ENCODE measurements around the gene CD55. TPM values are rescaled to one million over a fixed set of nuclear protein-coding genes. Genes with fewer than 3 reads are reported as not detected.
"Not testable (repeated sequence)": the region's sequence is repeated elsewhere in the genome, so short reads cannot be mapped to it uniquely, and the experiment has no call there.

CD55 gene
- total RNA-seq, 2 experiments from 2014 or later = 62.1 to 66.0 TPM

DNA sequence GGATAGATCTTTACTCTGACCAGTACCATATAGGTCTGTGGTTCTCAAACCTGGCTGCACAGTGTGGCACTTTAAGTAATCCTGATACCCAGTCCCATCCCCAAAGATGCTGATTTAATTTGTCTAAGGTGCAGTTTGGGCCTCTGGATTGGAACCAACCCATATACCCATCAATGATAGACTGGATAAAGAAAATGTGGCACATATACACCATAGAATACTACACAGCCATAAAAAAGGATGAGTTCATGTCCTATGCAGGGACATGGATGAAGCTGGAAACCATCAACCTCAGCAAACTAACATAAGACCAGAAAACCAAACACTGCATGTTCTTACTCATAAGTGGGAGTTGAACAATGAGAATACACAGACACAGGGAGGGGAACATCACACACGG, 1.4 kb upstream of the CD55 start:
- H3K36me3 Mint-ChIP-seq (ENCODE audit: low read depth); H3K27me3 Mint-ChIP-seq (ENCODE audit: low read depth); DNase-seq; H3K9me3 Mint-ChIP-seq: not testable (repeated sequence)
- Mint-ChIP-seq H3K4me3 (peak overlapping the region; percentile 58), H3K27ac (peak overlapping the region; percentile 77), H3K4me1 (ENCODE audit: low read depth) (peaks cover 30% of the 10 kb centered on the region)
- intact Hi-C loops (cut with micrococcal nuclease) = loop anchor here (10.0 kb wide), 4 partner anchors 395 to 545 kb away; partner anchors contain the start of genes CD46 and FCMR
- CTCF ChIA-PET = interaction anchor here (0.7 to 1.3 kb wide), 2 partner anchors 31 to 265 kb away, joined by 3 read pairs; no protein-coding TSS in a partner anchor

GRCh38 chr1:207321790-207322645, 540 bp downstream of the CD55 start:
- CTCF ChIA-PET = interaction anchor here (0.6 to 2.5 kb wide), 9 partner anchors 11 to 237 kb away, joined by 3 to 9 read pairs (median 4); no protein-coding TSS in a partner anchor

DNA sequence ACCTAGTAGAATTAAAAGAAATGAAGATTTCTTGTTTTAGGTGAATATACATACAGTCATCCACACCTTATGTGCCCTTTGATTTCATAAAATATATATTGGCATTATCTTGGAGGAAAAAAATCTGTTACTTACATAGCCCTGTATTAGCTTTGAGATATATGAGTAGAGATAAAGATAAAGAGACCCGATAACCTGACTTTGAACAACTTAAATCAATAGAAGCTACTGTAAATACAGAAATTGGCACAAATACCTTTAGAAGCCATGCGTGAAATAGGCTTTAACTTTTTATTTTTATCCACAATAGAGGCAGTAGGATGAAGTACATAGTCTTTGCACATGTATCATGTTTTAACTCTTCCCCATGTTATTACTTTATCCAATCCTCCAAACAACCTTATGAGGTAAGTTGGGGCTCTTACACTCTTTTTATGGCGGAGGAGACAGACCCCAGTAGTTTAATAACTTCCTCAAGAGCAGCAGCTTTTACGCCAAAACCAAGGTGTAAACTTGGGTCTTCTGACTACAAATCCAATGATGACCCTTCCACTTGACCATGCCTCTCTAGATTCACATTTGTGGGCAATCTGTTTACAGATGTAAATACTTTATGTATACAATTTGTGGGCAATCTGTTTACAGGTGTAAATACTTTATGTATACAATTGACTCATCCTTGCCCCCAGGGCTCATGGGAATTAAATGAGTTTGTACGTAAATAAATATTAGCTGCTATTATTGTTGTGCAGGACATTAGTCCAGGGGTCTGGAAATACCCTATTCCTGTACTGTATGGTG, 2.1 kb downstream of the CD55 start:
- intact Hi-C loops (cut with micrococcal nuclease) = loop anchor here (10.0 kb wide), 4 partner anchors 399 to 541 kb away; partner anchors contain the start of genes CD46 and FCMR
- Mint-ChIP-seq H3K4me3 (peak overlapping the region; percentile 43), H3K36me3 (ENCODE audit: low read depth) (peaks cover 35% of the 10 kb centered on the region), H3K4me1 (ENCODE audit: low read depth) (peaks cover 49% of the 10 kb centered on the region), H3K27me3 (ENCODE audit: low read depth) (no peaks in the 10 kb centered on the region), H3K9me3 (no peaks in the 10 kb centered on the region), H3K27ac (peak overlapping the region; percentile 14)
- DNase-seq = no peak
- CTCF ChIA-PET = interaction anchor here (2.5 kb wide), 1 partner anchor 13 kb away, joined by 9 read pairs; no protein-coding TSS in a partner anchor

More at GRCh38 chr1:207321790-207322645, 540 bp downstream of the CD55 start:
- intact Hi-C loops (cut with micrococcal nuclease) = loop anchor here (1.0 to 10.0 kb wide), 15 partner anchors 14 to 543 kb away; partner anchors contain the start of genes CD46 and FCMR
- Mint-ChIP-seq H3K27me3 (ENCODE audit: low read depth) (no peaks in the 10 kb centered on the region), H3K9me3 (no peaks in the 10 kb centered on the region), H3K27ac (peak overlapping the region; percentile 98), H3K4me3 (peak overlapping the region; percentile 96), H3K4me1 (ENCODE audit: low read depth) (peaks cover 38% of the 10 kb centered on the region), H3K36me3 (ENCODE audit: low read depth) (peaks cover 21% of the 10 kb centered on the region)
- DNase-seq = peak; percentile 27

GRCh38 chr1:207328004-207328403, 6.5 kb downstream of the CD55 start:
- intact Hi-C loops (cut with micrococcal nuclease) = loop anchor here (10.0 kb wide), 4 partner anchors 403 to 543 kb away; partner anchors contain the start of genes CD46 and FCMR
- no peak for DNase-seq
- Mint-ChIP-seq H3K9me3 (peaks cover 3% of the 10 kb centered on the region), H3K36me3 (ENCODE audit: low read depth) (peaks cover 64% of the 10 kb centered on the region), H3K4me1 (ENCODE audit: low read depth) (peaks cover 56% of the 10 kb centered on the region), H3K4me3 (no peak overlapping the region), H3K27ac (peak overlapping the region; percentile 1), H3K27me3 (ENCODE audit: low read depth) (no peaks in the 10 kb centered on the region)
- CTCF ChIA-PET = no interaction called here

DNA sequence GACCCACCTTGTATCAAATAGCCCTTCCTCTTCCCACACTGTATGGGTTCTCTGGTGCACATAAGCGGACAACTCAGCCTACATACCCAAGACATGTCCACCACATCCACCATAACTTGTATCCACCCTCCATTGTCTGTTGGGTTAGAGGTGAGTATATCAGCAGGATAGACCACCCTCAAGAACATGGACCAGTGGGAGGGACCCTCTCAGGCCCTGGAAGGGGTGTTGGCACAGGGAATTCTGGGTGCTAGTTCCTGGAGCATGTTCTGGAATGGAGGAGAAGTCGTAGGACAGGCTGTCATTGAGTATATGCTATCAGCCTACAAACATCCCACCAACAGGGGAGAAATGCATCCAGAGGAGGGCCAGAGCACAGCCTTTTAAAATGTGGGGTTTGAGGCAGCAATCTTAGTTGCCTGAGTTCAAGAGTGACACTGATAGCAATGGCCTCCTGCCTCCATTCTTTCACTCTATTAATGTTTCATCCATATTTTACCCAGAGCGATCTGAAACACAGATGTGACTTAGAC, 7.5 kb downstream of the CD55 start:
- Mint-ChIP-seq H3K27ac (no peak overlapping the region), H3K27me3 (ENCODE audit: low read depth) (no peaks in the 10 kb centered on the region), H3K4me1 (ENCODE audit: low read depth) (peaks cover 58% of the 10 kb centered on the region), H3K4me3 (no peak overlapping the region), H3K36me3 (ENCODE audit: low read depth) (peaks cover 70% of the 10 kb centered on the region), H3K9me3 (peaks cover 12% of the 10 kb centered on the region)
- intact Hi-C loops (cut with micrococcal nuclease) = loop anchor here (10.0 kb wide), 4 partner anchors 404 to 544 kb away; partner anchors contain the start of genes CD46 and FCMR
- DNase-seq = no peak
- CTCF ChIA-PET = no interaction called here

DNA sequence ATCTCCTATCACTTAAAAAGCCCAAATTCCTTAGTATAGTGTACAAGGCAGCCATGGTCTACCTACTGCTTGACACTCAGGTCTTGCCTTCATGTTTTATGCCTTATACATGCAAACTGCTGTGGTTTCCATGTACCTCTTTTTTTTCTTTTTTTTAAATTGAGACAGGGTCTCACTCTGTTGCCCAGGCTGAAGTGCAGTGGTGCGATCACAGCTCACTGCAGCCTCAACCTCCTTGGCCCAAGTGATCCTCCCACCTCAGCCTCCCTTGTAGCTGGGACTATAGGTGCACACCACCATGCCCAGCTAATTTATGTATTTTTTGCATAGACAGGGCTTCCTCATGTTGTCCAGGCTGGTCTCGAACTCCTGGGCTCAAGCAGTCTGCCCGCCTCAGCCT, 8.0 kb downstream of the CD55 start:
- Mint-ChIP-seq H3K36me3 (ENCODE audit: low read depth) (peaks cover 72% of the 10 kb centered on the region), H3K27ac (no peak overlapping the region), H3K27me3 (ENCODE audit: low read depth) (no peaks in the 10 kb centered on the region), H3K9me3 (peaks cover 16% of the 10 kb centered on the region), H3K4me1 (ENCODE audit: low read depth) (peaks cover 58% of the 10 kb centered on the region), H3K4me3 (no peak overlapping the region)
- CTCF ChIA-PET = no interaction called here
- intact Hi-C loops (cut with micrococcal nuclease) = loop anchor here (10.0 kb wide), 4 partner anchors 405 to 545 kb away; partner anchors contain the start of genes CD46 and FCMR
- no peak for DNase-seq

DNA sequence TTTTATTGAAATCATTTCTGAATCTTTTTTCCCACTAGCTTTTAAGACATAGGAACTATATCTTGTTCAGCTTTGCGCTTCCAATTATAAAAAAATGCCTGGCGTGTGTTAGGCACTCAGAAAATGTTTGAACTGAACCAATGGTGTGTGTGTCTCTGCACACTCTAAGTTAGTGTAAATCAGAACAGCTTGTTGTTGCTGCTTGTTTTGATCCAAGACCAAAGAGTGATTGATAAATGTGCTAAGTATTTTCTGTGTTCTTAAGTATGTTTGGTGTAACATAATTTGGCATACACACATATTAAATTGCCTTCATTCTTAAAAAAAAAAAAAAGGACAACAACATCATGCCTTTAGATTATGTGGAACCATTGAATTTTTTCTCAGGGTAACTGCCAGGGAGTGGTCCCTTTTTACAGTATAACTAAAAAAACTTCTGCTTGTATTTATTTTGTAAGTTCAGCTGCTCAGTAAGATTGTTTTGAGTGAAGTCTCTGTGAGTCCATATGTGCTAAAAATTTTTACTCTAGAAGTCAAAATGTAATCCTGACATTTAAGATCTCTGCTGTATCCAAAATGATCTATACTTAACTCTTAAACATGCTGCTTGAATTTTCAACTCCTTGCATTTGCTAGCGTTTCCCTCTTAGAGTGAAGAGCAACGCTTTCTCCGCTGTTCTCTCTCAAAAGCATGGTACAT, 8.7 kb downstream of the CD55 start:
- peaks cover 73% of the 10 kb centered on the region for H3K36me3 Mint-ChIP-seq (ENCODE audit: low read depth)
- no peak overlapping the region for H3K4me3 Mint-ChIP-seq
- DNase-seq = no peak
- H3K27me3 Mint-ChIP-seq (ENCODE audit: low read depth) = no peaks in the 10 kb centered on the region
- peaks cover 18% of the 10 kb centered on the region for H3K9me3 Mint-ChIP-seq
- intact Hi-C loops (cut with micrococcal nuclease) = no loop called here
- CTCF ChIA-PET = no interaction called here
- H3K4me1 Mint-ChIP-seq (ENCODE audit: low read depth) = peaks cover 63% of the 10 kb centered on the region
- no peak overlapping the region for H3K27ac Mint-ChIP-seq

GRCh38 chr1:207331354-207332313, 10.2 kb downstream of the CD55 start:
- H3K36me3 Mint-ChIP-seq (ENCODE audit: low read depth) = peaks cover 73% of the 10 kb centered on the region

GRCh38 chr1:207333009-207333600, 11.6 kb downstream of the CD55 start:
- no peak overlapping the region for H3K4me3 Mint-ChIP-seq

More at GRCh38 chr1:207331354-207332313, 10.2 kb downstream of the CD55 start:
- Mint-ChIP-seq H3K4me3 (no peak overlapping the region), H3K27me3 (ENCODE audit: low read depth) (no peaks in the 10 kb centered on the region), H3K4me1 (ENCODE audit: low read depth) (peaks cover 70% of the 10 kb centered on the region), H3K9me3 (peaks cover 18% of the 10 kb centered on the region), H3K27ac (no peak overlapping the region)
- intact Hi-C loops (cut with micrococcal nuclease) = no loop called here
- no peak for DNase-seq
- CTCF ChIA-PET = no interaction called here

DNA sequence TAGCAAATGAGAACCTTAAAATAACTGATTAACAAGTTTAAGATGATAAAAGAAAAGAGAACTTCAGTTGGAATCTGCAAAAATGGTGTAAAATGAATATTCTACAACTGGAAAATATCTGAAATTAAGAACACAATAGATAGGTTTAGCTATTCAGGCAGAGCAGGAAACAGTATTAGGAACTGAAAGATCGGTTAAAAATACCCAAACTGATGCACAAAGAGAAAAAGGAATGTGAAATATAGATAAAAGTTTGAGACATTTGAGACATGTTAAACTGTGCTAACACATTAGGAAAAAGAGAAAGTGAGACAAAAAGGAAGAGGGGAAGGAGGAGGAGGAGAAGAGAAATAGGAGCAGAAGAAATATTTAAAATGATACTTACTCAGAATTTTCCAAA, 12.1 kb downstream of the CD55 start:
- DNase-seq = no peak

More at GRCh38 chr1:207333009-207333600, 11.6 kb downstream of the CD55 start:
- no peak overlapping the region for H3K27ac Mint-ChIP-seq
- H3K27me3 Mint-ChIP-seq (ENCODE audit: low read depth) = no peaks in the 10 kb centered on the region
- H3K9me3 Mint-ChIP-seq = peaks cover 18% of the 10 kb centered on the region
- peaks cover 70% of the 10 kb centered on the region for H3K36me3 Mint-ChIP-seq (ENCODE audit: low read depth)
- H3K4me1 Mint-ChIP-seq (ENCODE audit: low read depth) = peaks cover 70% of the 10 kb centered on the region
- DNase-seq = no peak
- CTCF ChIA-PET = interaction anchor here (1.9 kb wide), 1 partner anchor 12 kb away, joined by 5 read pairs; the partner anchor contains the start of gene CD55
- intact Hi-C loops (cut with micrococcal nuclease) = no loop called here

More for the DNA sequence above, 12.1 kb downstream of the CD55 start:
- no peak overlapping the region for H3K4me3 Mint-ChIP-seq
- peaks cover 18% of the 10 kb centered on the region for H3K9me3 Mint-ChIP-seq
- H3K27me3 Mint-ChIP-seq (ENCODE audit: low read depth) = no peaks in the 10 kb centered on the region
- H3K27ac Mint-ChIP-seq = peak overlapping the region; percentile 72
- CTCF ChIA-PET = interaction anchor here (0.7 to 1.9 kb wide), 2 partner anchors 12 to 17 kb away, joined by 3 to 5 read pairs; partner anchors contain the start of gene CD55
- peaks cover 67% of the 10 kb centered on the region for H3K4me1 Mint-ChIP-seq (ENCODE audit: low read depth)
- peaks cover 67% of the 10 kb centered on the region for H3K36me3 Mint-ChIP-seq (ENCODE audit: low read depth)
- intact Hi-C loops (cut with micrococcal nuclease) = no loop called here

Measured in activated naive CD4-positive, alpha-beta T cell treated with anti-CD3 and anti-CD28 coated beads for 36 hours (primary cell).